Urinary bladder (tissue), 4 donors: ENCODE results near the gene ASB10. TPM values are rescaled to one million over a fixed set of nuclear protein-coding genes. Genes with fewer than 3 reads are reported as not detected.

Experiments
- DNase-seq: peaks from one replicate; pipeline ENCODE4 v3.0.0-alpha.2; 2015; ENCODE audit errors: extremely low spot score
- H3K27ac ChIP-seq: one replicate; pipeline ENCODE4 v1.5.1; 2013; ENCODE audit warnings: low read depth, mild to moderate bottlenecking, moderate library complexity
- H3K36me3 ChIP-seq: one replicate; pipeline ENCODE4 v1.6.1; 2013; ENCODE audit warnings: mild to moderate bottlenecking, moderate library complexity; ENCODE audit not compliant: insufficient read depth
- H3K4me1 ChIP-seq: one replicate; pipeline ENCODE4 v1.6.1; 2013; ENCODE audit warnings: mild to moderate bottlenecking, moderate library complexity; ENCODE audit not compliant: insufficient read depth
- H3K4me3 ChIP-seq: one replicate; pipeline ENCODE4 v1.5.1; 2013; ENCODE audit warnings: low read depth, low read length
- WGBS: extraction: QIAGEN DNeasy Blood & Tissue Kit; methylation state at CpG from one replicate; pipeline ENCODE4 v1.1.7; 2013; 5-methylcytosine and 5-hydroxymethylcytosine counted together
- polyA plus RNA-seq: library from polyadenylated mRNA; stranded (reverse); fragments of 200-250 nt; gene quantifications from one replicate; pipeline ENCODE4 v1.2.3, GENCODE V29; 2013
- total RNA-seq: library from RNA; depleted of rRNA; stranded (reverse); fragments of >200 nt; gene quantifications from one replicate; pipeline ENCODE4 v1.2.3, GENCODE V29; 2014
- donor health status: healthy with polysubstance abuse.
- donor health status: healthy.

ASB10 gene
- total and polyA plus RNA-seq, 2 donors: not detected

DNA sequence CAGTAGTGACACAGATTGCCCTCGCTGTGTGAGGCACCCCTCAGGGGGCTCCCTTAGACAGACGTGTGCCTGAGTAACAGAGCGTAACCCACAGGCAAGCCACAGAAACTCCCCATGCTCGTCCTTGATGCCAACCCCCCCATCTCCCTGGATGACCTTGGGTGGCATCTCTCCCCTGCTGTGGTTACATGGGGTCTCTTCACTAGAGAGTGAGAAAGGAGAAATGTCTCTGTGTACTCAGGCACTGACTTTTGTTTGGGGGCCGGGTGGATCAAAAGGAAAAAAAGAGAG is 1.1 kb upstream of the ASB10 start:
- DNase-seq: no peak
- Histone ChIP-seq H3K4me1 (no peaks in the 10 kb centered on the region), H3K4me3 (no peak overlapping the region), H3K27ac (no peak overlapping the region), H3K36me3 (no peaks in the 10 kb centered on the region)
- 55% methylated on average over 5 of the region's 5 CpGs for WGBS

DNA sequence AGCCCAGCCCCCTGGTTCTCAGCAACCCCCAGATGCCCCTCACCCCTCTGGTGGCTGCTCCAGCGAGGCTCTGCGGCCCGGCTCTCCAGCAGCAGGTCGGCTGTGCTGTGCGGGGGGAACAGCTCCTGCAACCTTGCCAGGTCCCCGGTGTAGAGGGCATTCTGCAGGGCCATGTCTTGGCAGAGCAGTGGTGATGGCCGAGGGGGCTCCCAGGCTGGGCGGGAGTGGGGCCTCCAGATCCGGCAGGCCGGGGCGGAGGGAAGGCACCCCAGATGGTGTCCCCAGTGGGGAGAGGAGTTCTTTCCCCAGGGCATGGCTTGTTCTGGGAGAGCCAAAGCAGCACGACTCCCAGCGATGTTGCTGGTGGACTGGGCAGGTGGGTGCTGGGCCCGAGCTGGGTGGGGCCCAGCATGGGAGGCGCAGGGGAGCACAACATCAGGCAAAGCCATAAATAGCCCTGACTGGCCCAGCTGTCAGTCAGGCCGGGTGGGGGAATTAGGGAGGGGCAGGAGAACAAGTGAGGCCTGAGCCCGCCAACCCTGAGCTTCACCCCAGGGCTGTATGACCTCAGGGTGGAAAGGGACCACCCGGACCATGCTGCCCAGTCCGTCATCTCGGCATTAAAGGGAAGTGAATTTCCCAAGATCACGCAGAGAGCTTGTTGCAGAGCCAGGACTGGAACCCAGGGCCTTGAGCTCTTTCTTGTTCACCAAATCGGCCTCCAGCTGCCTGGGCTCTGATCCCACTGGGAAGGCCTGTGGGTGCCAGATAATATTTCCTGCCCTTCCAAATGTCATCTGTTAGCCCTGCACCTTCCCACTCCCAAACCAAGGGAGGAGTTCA is 580 bp upstream of the ASB10 start:
- Histone ChIP-seq H3K4me3 (no peak overlapping the region), H3K27ac (no peak overlapping the region), H3K36me3 (no peaks in the 10 kb centered on the region), H3K4me1 (no peaks in the 10 kb centered on the region)
- 73% methylated on average over 22 of the region's 22 CpGs for WGBS
- DNase-seq: no peak

DNA sequence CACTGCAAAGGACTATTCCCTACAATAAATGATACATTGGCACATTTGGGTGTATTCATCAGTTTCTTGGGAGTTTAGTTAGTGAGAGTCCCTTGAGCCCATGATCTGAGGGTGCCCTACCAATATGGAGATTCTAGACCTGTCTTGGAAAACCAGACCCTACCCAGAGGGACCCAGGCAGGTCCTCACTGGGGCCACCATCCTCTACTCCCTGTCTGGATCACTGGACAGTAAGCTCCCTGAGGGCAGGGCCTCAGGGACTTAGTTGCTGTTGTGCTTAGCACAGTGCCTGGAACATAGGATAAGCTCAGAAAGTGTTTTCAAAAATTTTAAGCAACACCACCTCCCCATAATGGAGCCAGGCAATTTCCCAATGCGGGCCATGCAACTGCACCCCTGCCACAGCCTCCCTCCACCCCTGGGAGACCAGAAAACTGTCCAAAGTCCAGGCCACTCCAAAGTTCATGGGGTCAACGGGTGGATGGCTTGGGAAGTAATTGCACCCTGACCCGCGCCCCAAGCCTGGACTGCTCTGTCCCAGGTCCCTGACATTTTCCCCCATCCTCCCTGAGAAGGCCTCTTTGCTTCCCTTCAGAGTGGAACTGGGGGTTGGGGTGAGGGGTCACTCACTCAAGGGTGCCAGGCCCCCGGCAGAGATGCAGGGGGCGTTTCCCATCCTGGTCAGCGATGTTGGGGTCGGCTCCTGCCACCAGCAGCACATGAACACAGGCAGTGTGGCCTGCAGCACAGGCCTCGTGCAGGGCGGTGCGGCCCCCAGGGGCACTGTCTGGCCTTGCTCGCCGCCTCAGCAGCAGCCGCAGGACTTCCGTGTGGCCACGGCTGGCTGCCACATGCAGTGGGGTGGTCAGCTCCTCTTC is 1.0 kb downstream of the ASB10 start:
- Histone ChIP-seq H3K27ac (no peak overlapping the region), H3K4me1 (no peaks in the 10 kb centered on the region), H3K36me3 (no peaks in the 10 kb centered on the region), H3K4me3 (no peak overlapping the region)
- WGBS: 85% methylated on average over 16 of the region's 16 CpGs
- no peak for DNase-seq

DNA sequence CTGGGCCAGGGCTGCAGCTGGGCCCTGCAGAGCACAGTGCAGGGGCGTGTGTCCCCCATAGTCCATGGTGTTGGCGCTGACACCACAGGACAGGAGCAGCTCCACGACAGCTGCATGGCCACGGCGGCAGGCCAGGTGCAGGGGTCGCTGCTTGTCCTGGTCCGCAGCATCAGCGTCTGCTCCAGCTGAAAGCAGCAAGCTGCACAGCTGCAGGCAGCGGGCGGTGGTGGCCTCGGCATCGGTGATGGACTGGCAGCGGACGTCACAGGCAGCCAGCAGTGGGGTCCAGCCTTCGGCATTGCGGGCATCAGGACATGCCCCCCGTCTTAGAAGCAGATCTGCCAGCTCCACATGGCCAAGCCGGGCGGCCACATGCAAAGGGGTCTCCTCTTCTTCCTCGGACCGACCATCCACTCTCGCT is 6.0 kb downstream of the ASB10 start:
- Histone ChIP-seq H3K4me3 (no peak overlapping the region), H3K27ac (no peak overlapping the region), H3K4me1 (no peaks in the 10 kb centered on the region), H3K36me3 (no peaks in the 10 kb centered on the region)
- DNase-seq: no peak
- 80% methylated on average over 22 of the region's 22 CpGs for WGBS

DNA sequence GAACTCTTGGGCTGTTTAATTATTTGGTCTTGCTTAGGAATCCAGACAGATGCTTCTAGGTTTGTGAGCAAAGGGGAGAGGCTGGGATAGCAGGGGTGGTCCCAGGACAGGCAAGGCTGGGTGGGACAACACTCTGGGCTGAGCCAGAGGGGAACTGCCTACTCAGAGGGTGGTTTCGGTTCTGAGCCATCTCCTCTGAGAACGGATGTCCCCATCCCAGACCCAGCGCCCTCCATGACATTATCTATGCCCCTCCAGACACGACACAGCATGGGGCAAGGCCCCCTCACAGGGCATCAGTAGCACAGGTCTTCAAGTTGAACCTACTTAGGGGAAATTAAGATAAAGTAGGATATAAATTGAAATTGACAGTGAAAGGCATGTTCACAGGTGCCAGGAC is 7.1 kb downstream of the ASB10 start:
- DNase-seq: no peak
- Histone ChIP-seq H3K27ac (no peak overlapping the region), H3K36me3 (no peaks in the 10 kb centered on the region), H3K4me3 (no peak overlapping the region), H3K4me1 (no peaks in the 10 kb centered on the region)
- 73% methylated on average over 4 of the region's 4 CpGs for WGBS

DNA sequence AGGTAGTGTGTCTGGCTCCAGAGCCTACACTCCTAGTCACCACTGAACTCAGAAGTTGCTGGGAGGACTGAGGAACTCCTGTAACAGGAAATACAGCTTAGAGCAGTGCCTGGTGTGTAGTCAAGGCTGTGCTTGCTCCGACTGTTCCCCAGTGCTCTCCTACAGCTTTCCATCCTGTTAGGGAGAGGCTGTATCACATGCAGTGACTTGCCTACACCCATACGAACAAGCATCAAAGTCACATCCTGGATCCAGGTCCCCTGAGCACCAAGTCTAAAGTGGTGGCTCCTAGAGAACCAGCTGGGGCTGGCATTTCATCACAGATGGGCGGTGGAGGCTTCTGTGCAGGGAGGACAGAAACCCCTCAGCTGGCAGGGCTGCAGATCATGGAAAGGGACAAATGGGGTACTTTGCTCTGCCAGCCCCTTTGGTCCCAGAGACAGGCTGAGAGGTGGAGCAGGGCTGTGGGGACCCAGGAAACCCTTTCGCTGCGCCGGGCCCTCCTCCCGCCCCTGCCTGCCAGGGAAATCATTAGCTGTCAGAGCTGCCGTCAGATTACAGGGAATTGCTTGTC is 7.7 kb downstream of the ASB10 start:
- DNase-seq: no peak
- H3K4me1 ChIP-seq: no peaks in the 10 kb centered on the region
- WGBS: 75% methylated on average over 8 of the region's 8 CpGs
- H3K36me3 ChIP-seq: no peaks in the 10 kb centered on the region
- no peak overlapping the region for H3K27ac ChIP-seq
- H3K4me3 ChIP-seq: no peak overlapping the region

DNA sequence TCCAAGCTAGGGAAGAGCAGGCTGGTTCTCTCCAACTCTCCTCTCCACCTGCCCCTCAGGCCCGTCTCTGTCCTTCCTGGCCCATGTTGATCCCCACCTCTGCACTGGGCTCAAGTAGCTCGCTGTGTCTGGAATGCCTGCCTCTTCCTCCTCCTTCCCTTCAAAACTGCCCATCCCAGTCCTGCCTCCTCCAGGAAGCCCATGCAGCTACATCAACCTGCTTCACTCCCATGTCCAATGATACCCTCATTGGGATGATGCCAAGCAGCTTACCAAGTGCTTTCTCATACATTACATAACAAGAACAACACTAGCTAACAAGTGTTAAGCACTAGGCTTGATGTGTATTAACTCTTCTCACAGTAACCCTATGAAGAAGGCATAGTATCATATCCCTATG is 8.2 kb downstream of the ASB10 start:
- DNase-seq: no peak
- WGBS: 58% methylated on average over 2 of the region's 2 CpGs
- H3K27ac ChIP-seq: no peak overlapping the region
- no peaks in the 10 kb centered on the region for H3K36me3 ChIP-seq
- no peaks in the 10 kb centered on the region for H3K4me1 ChIP-seq
- H3K4me3 ChIP-seq: no peak overlapping the region

DNA sequence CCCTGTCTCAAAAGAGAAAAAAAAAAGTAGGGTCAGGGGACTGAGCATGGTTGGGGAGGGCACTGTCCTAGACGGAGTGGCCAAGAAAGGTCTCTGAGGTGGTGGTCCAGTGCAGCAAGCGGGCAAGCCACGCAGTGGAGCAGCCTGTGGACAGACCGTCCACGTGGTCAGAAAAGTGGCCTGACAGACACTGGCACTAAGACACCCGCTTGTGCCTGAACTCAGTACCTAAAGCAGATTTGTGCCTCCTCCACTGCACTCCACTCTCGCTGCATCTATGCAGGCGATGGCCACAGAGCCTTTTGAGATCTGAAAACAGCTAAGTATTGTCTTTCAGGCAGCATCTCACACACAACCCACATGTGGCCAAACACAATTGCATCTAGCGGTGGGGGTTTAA is 8.8 kb downstream of the ASB10 start:
- no peaks in the 10 kb centered on the region for H3K4me1 ChIP-seq
- H3K4me3 ChIP-seq: no peak overlapping the region
- H3K27ac ChIP-seq: no peak overlapping the region
- DNase-seq: no peak
- 92% methylated on average over 9 of the region's 9 CpGs for WGBS
- H3K36me3 ChIP-seq: no peaks in the 10 kb centered on the region

DNA sequence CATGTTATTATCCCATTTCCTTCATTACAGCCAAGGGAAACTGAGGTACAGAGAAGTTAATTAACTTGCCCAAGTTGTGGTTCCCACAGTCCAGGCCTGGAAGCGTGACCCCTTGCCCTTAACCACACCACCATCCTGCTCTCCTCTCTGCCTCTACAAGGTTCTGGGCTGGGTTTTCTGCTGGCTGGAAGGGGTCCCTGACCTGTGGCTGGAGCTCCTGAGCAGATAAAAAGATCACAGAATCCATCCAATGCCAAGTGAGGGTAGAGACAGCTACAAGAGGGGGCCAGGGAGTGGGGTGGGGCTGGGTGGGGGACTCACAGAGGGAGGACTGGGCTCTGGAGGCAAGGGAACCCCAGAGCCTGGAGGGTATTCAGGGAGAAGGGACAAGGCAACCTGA is 9.7 kb downstream of the ASB10 start:
- H3K36me3 ChIP-seq: no peaks in the 10 kb centered on the region
- 92% methylated on average over 1 of the region's 1 CpG for WGBS
- no peaks in the 10 kb centered on the region for H3K4me1 ChIP-seq
- H3K4me3 ChIP-seq: no peak overlapping the region
- DNase-seq: no peak
- no peak overlapping the region for H3K27ac ChIP-seq

DNA sequence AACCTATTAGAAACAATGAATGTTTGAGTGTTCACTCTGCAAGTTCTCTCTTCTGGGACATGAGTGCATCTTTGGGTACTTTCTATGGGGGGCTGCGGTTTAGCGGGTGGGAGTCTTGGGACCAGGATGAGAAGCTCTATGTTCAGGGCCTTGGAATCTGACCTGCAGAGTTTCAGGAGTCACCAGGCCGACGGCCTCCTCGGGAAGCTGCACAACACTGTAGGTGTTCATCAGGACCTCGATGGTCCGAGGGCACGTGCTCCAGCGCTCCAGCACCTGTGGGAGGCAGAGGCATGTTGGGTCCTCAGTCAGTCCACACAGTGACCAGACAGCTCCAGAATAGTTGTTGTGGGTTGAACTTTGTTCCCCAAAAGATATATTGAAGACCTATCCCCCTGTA is 10.6 kb downstream of the ASB10 start:
- WGBS: 92% methylated on average over 9 of the region's 9 CpGs
- Histone ChIP-seq H3K36me3 (no peaks in the 10 kb centered on the region), H3K4me3 (no peak overlapping the region), H3K4me1 (no peaks in the 10 kb centered on the region), H3K27ac (no peak overlapping the region)
- DNase-seq: no peak

DNA sequence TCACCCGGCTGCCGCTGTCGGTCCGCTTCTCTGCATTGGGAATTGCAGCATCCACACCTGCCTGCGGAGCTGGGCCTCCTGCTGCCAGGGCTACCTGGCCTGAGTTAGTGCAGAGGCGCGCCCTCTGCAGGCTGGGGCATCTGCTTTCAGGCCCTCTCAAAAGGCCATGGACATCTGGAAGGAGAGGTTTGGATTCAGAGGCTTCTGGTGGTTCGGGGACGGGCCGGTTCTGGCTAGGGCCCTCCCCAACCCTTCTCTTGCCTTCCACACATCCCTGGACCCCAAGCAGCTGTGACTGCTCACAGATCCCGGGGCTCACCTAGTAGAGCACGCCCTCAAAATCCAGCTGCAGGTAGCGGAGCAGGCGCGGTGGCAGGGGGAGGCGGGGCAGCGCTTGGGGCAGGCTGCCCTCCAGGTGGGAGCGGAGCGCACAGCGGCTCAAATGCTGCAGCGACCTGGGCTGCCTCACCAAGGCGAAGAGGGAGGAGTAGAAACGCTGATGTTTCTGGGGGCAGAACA is 11.2 kb downstream of the ASB10 start:
- Histone ChIP-seq H3K36me3 (no peaks in the 10 kb centered on the region), H3K4me3 (no peak overlapping the region), H3K27ac (no peak overlapping the region), H3K4me1 (no peaks in the 10 kb centered on the region)
- DNase-seq: no peak
- WGBS: 76% methylated on average over 23 of the region's 23 CpGs

DNA sequence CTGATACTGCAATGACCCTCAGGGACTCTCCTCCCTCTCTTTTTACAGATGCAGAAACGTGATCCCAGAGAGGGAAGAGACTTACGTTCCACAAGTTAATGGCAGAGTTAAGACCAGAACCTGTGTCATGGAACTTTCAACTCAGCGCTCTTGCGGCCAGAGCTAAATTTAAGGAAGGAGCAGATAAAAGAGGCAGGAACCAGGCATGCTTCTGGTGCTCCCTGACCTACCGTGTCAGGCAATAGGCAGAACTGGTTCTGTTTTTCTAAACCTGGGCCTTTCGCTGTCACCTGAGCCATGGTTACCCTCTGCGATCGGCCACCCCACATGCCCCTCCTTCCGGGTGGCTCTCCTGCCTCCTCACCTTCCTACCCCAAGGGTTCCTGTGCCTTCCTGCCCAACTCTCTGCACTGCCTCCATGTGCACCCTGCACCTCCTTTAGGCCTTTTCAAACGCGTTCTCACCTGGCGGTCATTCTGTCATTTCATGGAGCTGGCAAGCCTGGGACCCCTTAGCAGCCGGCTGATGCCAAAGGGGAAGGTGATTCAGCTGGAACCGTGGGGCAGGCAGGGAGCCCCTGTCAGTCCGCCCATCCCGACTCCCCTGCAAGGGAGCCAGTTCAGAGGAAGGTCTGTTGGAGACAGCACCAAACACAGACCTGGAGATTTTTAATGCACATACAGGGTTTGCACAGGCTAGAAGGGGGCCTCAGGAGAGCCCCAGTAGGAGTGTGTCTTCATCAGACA is 11.8 kb downstream of the ASB10 start:
- 80% methylated on average over 16 of the region's 16 CpGs for WGBS
- no peak for DNase-seq
- Histone ChIP-seq H3K4me3 (no peak overlapping the region), H3K36me3 (no peaks in the 10 kb centered on the region), H3K27ac (no peak overlapping the region), H3K4me1 (no peaks in the 10 kb centered on the region)

DNA sequence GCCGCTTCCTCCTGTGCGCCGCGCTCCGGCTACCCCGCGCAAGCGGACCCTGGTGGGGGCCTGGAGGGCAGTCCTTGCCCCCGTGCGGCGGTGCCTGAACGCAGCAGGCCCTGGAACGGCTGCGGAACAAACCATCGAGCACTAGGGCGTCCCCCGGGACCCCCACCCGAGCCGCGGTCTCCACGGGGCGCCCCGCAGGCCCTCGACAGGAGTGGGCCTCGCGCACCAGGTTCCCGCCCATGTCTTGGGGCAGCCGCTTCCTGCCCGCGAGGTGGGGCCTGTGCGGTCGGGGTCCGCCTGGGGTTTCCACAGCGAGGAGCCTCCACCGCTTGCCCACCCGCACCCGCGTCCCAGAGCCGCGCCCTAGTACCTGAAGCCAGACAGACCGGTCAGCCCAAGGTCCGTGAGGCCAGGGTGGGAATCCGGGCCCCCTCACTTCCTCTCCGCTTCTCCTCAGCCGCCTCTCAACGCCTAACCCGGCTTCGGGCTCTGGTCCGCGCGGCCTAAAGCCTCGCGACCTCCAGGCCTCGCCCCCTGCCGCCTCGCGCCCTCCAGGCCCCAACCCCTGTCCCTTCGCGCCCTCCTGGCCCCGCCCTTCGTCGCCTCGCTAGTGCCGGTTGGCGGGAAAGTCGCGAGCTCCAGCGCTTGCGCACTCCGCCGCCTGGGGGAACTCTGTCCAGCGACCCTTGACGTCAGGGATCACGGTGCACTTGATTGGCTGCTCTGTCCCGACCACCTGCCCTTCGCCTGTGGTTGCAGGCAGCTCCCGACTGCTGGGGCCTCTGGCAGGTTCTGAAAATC is 12.6 kb downstream of the ASB10 start:
- no peaks in the 10 kb centered on the region for H3K36me3 ChIP-seq
- WGBS: 59% methylated on average over 77 of the region's 77 CpGs
- H3K4me3 ChIP-seq: no peak overlapping the region
- H3K27ac ChIP-seq: no peak overlapping the region
- DNase-seq: no peak
- no peaks in the 10 kb centered on the region for H3K4me1 ChIP-seq
